H1 (cell line): ENCODE data around the gene THAP7. TPM values are rescaled to one million over a fixed set of nuclear protein-coding genes. Genes with fewer than 3 reads are reported as not detected.

Experiments used
- BACH1 ChIP-seq: IDR thresholded peaks from 2 replicates; pipeline ENCODE4 v1.6.1; 2012; ENCODE audit warnings: low read length, improper control_type of control experiment
- CHD7 ChIP-seq: fragments of 300-600 bp; sonication (generic); IDR thresholded peaks from 2 replicates; pipeline ENCODE4 v1.7.1; 2012; ENCODE audit warnings: low read length, moderate library complexity, mild to moderate bottlenecking, inconsistent platforms; ENCODE audit not compliant: insufficient replicate concordance
- EP300 ChIP-seq, 2 experiments: IDR thresholded peaks; 1 replicate in 1 of 2; 2 replicates in 1 of 2; pipeline ENCODE4 v1.6.1; 2011 to 2012; ENCODE audit warnings: low read depth in 2 of 2, low read length in 2 of 2, mild to moderate bottlenecking in 2 of 2, borderline replicate concordance in 1 of 2, inconsistent platforms in 1 of 2, moderate library complexity in 1 of 2
- HDAC6 ChIP-seq: IDR thresholded peaks from one replicate; pipeline ENCODE4 v1.7.1; 2012; ENCODE audit warnings: low read depth, mild to moderate bottlenecking, inconsistent platforms, low read length, moderate library complexity
- KDM1A ChIP-seq: fragments of 200-600, 300-600 bp; sonication (generic); IDR thresholded peaks from 2 replicates; pipeline ENCODE4 v1.7.1; 2016; ENCODE audit warnings: mild to moderate bottlenecking, low read length, borderline replicate concordance
- KDM4A ChIP-seq: IDR thresholded peaks from one replicate; pipeline ENCODE4 v1.7.1; 2012; ENCODE audit warnings: low read depth, mild to moderate bottlenecking, moderate library complexity, low read length, inconsistent platforms; ENCODE audit not compliant: severe bottlenecking
- NRF1 ChIP-seq: IDR thresholded peaks from 2 replicates; pipeline ENCODE4 v1.6.1; 2011; ENCODE audit warnings: mild to moderate bottlenecking, low read depth, low read length, improper control_type of control experiment
- TEAD4 ChIP-seq: IDR thresholded peaks from 2 replicates; pipeline ENCODE4 v1.6.1; 2012; ENCODE audit warnings: low read depth, low read length, inconsistent platforms, mixed read lengths
- ZNF274 ChIP-seq: IDR thresholded peaks from 2 replicates; pipeline ENCODE4 v1.7.0; 2012; ENCODE audit warnings: low read length, borderline replicate concordance; ENCODE audit errors: extremely low read depth
- polyA plus RNA-seq, 7 experiments: library from polyadenylated mRNA; depleted of rRNA in 3 of 7; stranded (reverse) in 5 of 7; unstranded in 2 of 7; fragments of >200 nt in 5 of 7; fragments of 200-250 nt in 2 of 7; gene quantifications; 1 replicate in 5 of 7; 2 replicates in 1 of 7; 4 replicates in 1 of 7; pipeline versions ENCODE4 v1.2.1 to v1.2.3, GENCODE V29; 2011 to 2013; ENCODE audit warnings: missing spikeins in 2 of 7, mixed read lengths in 2 of 7
- total RNA-seq: library from RNA; stranded (reverse); fragmentation: NEBNext Ultra II Directional; extraction: Animal tissue kit (Norgen Biotek cat#: 25700); gene quantifications from 2 replicates; pipeline ENCODE4 v1.2.1, GENCODE V29; 2021

The THAP7 gene
- total and polyA plus RNA-seq, 2 of the 8 experiments (the other 6 are each of a cell fraction or from before 2014, with no cell fraction given) = 16.9 to 32.5 TPM

- TF ChIP-seq CHD7 = no peak
- no peak for TF ChIP-seq KDM1A
- TF ChIP-seq EP300 (IDR thresholded peaks at IDR 0.05; ENCODE audit: borderline replicate concordance in 1 of 2, low read depth in 2 of 2, low read length in 2 of 2) = no peak
- TF ChIP-seq KDM4A = no peak
- TF ChIP-seq NRF1 = no peak
- no peak for TF ChIP-seq TEAD4
- no peak for TF ChIP-seq BACH1
- no peak for TF ChIP-seq ZNF274
- no peak for TF ChIP-seq HDAC6
- TF ChIP-seq, all 59 proteins: peak for 0
Observed at GRCh38 chr22:20977516-20978170, 24.3 kb downstream of the THAP7 start (continued).
